Kidney epithelial cell (primary cell): Measurements from ENCODE around the gene BTK. TPM values are rescaled to one million over a fixed set of nuclear protein-coding genes. Genes with fewer than 3 reads are reported as not detected.

ENCODE experiments used
- DNase-seq: peaks from one replicate; pipeline ENCODE4 v3.0.0-alpha.2; 2010; ENCODE audit warnings: low read depth
- H3K27me3 ChIP-seq: 2 replicates; pipeline ENCODE4 v1.6.0; 2011; ENCODE audit warnings: low read length; ENCODE audit not compliant: control insufficient read depth, insufficient read depth
- H3K36me3 ChIP-seq: 2 replicates; pipeline ENCODE4 v1.5.1; 2011; ENCODE audit warnings: low read length; ENCODE audit not compliant: control insufficient read depth, insufficient read depth
- H3K4me3 ChIP-seq: 2 replicates; pipeline ENCODE4 v1.5.1; 2011; ENCODE audit warnings: low read depth, mild to moderate bottlenecking, control low read depth, low read length
- total RNA-seq: library from RNA; depleted of rRNA; stranded (reverse); fragments of >200 nt; gene quantifications from 2 replicates; pipeline ENCODE4 v1.2.3, GENCODE V29; 2015
- TF ChIP-seq, protein P1 (sequence below): IDR thresholded peaks from 2 replicates; pipeline ENCODE4 v1.5.1; 2011; ENCODE audit warnings: mild to moderate bottlenecking, moderate library complexity, low read length, control low read depth, inconsistent platforms; ENCODE audit not compliant: insufficient read depth, poor library complexity, severe bottlenecking

Gene BTK
- total RNA-seq, 1 donor from 2014 or later: not detected

DNA sequence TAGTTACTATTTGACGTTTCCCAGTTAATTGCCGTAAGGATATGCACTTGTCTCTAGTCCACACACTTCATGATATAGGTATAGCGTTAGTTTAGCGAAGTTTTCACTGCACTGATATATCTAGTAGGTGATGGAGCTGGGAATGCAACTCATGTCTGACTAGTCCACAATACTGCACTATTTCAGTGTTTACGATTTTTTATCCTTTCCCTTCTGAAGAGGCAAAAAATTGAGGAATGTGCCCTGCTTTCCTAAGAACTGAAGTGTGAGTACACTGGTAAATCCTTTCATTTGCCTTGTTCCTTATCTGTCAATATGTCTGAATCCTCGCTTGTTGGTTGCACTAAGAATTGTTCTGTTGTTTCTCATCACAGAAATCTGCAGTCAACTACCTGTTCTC lies 5.8 kb upstream of the BTK start:
- TF ChIP-seq, protein P1, sequence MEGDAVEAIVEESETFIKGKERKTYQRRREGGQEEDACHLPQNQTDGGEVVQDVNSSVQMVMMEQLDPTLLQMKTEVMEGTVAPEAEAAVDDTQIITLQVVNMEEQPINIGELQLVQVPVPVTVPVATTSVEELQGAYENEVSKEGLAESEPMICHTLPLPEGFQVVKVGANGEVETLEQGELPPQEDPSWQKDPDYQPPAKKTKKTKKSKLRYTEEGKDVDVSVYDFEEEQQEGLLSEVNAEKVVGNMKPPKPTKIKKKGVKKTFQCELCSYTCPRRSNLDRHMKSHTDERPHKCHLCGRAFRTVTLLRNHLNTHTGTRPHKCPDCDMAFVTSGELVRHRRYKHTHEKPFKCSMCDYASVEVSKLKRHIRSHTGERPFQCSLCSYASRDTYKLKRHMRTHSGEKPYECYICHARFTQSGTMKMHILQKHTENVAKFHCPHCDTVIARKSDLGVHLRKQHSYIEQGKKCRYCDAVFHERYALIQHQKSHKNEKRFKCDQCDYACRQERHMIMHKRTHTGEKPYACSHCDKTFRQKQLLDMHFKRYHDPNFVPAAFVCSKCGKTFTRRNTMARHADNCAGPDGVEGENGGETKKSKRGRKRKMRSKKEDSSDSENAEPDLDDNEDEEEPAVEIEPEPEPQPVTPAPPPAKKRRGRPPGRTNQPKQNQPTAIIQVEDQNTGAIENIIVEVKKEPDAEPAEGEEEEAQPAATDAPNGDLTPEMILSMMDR: no peak
- no peaks in the 10 kb centered on the region for H3K27me3 ChIP-seq
- no peak for DNase-seq
- H3K4me3 ChIP-seq: peak overlapping the region; percentile 66
- no peaks in the 10 kb centered on the region for H3K36me3 ChIP-seq

DNA sequence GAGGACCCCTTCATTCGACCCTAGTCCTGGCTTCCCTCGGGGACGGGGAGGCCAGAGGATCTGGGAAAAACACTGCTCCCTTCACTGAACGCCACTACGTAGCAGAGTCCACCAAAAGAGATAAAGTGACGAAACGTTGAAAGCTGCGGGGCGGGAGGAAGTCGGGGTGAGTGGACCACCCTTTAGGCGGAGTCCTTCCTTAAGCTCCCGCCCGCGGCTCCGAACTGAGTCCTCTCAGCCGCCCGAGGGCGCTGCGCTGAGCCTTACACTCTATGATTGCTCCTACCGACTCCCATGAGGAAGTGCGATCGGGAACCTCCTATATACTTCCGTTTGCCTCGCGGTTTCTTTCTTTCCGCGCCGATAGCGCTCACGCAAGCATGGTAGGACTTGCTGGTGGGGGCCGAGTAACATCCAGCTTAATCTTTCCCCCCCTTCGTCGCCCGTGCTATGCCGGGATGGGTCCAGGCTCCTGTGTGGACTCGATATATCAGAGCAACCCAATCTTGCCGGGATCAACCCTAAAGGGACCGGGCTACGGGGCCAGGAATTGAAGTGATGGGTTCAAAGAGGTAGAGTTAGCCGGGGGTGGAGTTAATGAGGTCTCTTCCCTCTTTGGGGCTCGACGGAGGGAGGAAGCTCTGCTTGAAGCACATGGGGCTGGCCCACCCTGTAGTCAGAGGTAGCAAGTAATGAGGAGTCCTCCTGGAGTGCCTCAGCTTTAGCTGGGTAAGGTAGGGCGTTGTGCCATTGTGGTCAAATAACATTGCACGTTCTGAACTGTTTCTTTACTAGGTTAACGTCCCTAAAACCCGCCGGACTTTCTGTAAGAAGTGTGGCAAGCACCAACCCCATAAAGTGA lies 4.9 kb upstream of the BTK start, which contains the start of gene RPL36A:
Gene RPL36A, plus strand, starts transcription at position 348 of the 862 bp plus-strand sequence. Its CDS starts 33 bp downstream, at position 381.
- no peaks in the 10 kb centered on the region for H3K27me3 ChIP-seq
- TF ChIP-seq, protein P1: peak; percentile 77
- H3K36me3 ChIP-seq: no peaks in the 10 kb centered on the region
- H3K4me3 ChIP-seq: peak within 1 kb of the TSS; percentile 66
- peak; percentile 71 for DNase-seq

DNA sequence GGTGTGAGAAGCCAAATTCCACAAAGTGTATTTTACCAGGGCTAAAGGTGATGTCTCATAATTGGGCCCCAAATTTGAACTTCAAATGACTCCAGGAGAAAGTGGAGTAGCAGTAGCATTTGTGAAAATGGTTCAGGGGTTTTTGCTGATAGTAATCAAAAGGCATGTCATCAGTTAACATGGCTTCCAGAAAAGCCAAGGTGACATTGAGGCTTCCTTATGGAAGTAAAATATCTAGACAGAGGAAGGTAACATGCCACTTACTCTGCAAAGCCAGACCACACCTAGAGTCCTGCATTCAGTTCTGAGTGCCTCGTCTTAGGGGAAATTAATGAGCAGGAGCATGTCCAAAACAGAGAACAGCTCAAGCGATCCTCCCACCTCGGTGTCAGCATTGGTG lies 2.6 kb upstream of the BTK start:
- H3K36me3 ChIP-seq: no peaks in the 10 kb centered on the region
- TF ChIP-seq, protein P1: no peak
- DNase-seq: no peak
- H3K27me3 ChIP-seq: no peaks in the 10 kb centered on the region
- H3K4me3 ChIP-seq: no peak overlapping the region

DNA sequence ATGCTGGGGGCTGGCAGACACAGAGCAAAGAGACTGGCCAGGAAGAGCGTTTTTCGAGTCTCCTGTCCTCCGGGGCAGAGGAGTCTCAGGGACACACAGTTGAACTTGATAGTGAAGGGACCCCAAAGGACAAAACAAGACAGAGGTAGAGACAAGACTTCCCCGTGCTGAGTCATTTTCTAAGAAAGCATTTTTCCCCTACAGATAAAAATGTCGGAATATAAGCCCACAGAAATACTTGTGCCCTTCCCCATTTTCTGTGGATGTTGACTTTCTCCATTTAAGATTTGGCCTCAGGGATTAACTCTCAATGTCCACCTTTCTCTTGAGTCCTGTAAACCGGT lies 523 bp upstream of the BTK start:
- no peaks in the 10 kb centered on the region for H3K27me3 ChIP-seq
- no peak overlapping the region for H3K4me3 ChIP-seq
- TF ChIP-seq, protein P1: no peak
- no peak for DNase-seq
- H3K36me3 ChIP-seq: no peaks in the 10 kb centered on the region

DNA sequence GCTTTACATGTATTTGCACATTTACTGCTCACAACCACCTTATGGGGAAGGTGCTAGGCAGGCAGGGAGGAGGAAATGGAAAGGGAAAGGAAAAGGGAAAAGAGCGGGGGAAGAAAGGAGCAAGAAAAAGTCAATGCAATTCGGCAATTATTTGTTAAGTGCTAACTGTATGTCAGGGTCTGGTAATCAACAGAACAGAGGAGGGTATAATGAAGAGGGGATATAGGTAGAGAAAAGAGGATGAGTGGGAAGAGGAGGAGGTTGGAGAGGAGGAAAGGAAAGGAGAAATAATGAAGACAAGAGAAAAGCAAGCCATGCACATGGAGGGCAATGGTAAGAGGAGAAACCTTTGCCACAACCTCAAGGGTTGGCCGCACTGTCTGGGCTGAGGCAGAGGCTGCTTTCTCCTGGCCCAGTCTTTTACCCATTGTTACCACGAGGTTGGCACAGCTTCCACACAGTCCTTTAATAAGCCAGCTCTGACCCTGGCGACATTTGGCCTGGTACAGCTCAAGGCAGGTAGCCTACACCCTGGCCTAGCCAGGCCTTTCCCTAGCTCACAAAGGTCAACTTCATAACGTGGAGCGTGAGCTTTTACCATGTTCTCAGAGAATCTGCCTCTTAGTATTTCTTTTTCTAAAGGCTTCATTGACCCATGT lies 836 bp downstream of the BTK start:
- TF ChIP-seq, protein P1: no peak
- Histone ChIP-seq H3K36me3 (no peaks in the 10 kb centered on the region), H3K27me3 (no peaks in the 10 kb centered on the region), H3K4me3 (no peak overlapping the region)
- no peak for DNase-seq
